ENCODE measurements around the gene SLC39A8.
"Not testable (repeated sequence)": the region's sequence is repeated elsewhere in the genome, so short reads cannot be mapped to it uniquely, and the experiment has no call there.

SLC39A8 gene

GRCh38 chr4:102344954-102345794 is at the start of gene SLC39A8:
SLC39A8 (minus strand) TSS chr4:102345482; CDS start chr4:102344662, 820 bp downstream.
- no peak for FAIRE-seq

GRCh38 chr4:102392033-102392744 is 46.9 kb upstream of the SLC39A8 start:
- no peak for FAIRE-seq

- no peak for FAIRE-seq
Observed at GRCh38 chr4:102390438-102390837, 45.2 kb upstream of the SLC39A8 start.

GRCh38 chr4:102388611-102389010 is 43.3 kb upstream of the SLC39A8 start:
- no peak for FAIRE-seq

- no peak for FAIRE-seq
Observed at GRCh38 chr4:102387552-102388150, 42.4 kb upstream of the SLC39A8 start.

- no peak for FAIRE-seq
Observed at GRCh38 chr4:102386966-102387365, 41.7 kb upstream of the SLC39A8 start.

- not testable (repeated sequence) for FAIRE-seq
Observed at GRCh38 chr4:102380253-102380652, 35.0 kb upstream of the SLC39A8 start.

- FAIRE-seq: no peak
Observed at GRCh38 chr4:102362922-102363432, 17.7 kb upstream of the SLC39A8 start.

GRCh38 chr4:102358128-102358527 is 12.8 kb upstream of the SLC39A8 start:
- no peak for FAIRE-seq

GRCh38 chr4:102357637-102358036 is 12.4 kb upstream of the SLC39A8 start:
- not testable (repeated sequence) for FAIRE-seq

GRCh38 chr4:102356562-102357202 is 11.4 kb upstream of the SLC39A8 start:
- no peak for FAIRE-seq

GRCh38 chr4:102355748-102356147 is 10.5 kb upstream of the SLC39A8 start:
- no peak for FAIRE-seq

GRCh38 chr4:102354671-102355454 is 9.6 kb upstream of the SLC39A8 start:
- no peak for FAIRE-seq

GRCh38 chr4:102352781-102353180 is 7.5 kb upstream of the SLC39A8 start:
- no peak for FAIRE-seq

GRCh38 chr4:102350634-102351033 is 5.4 kb upstream of the SLC39A8 start:
- FAIRE-seq: no peak

GRCh38 chr4:102348701-102349100 is 3.4 kb upstream of the SLC39A8 start:
- FAIRE-seq: no peak

- no peak for FAIRE-seq
Observed at GRCh38 chr4:102345795-102346100, 466 bp upstream of the SLC39A8 start.

GRCh38 chr4:102344520-102344953 is 745 bp downstream of the SLC39A8 start:
- FAIRE-seq: no peak

- FAIRE-seq: no peak
Observed at GRCh38 chr4:102343964-102344519, 1.2 kb downstream of the SLC39A8 start.

- FAIRE-seq: no peak
Observed at GRCh38 chr4:102342404-102343074, 2.7 kb downstream of the SLC39A8 start.

- no peak for FAIRE-seq
Observed at GRCh38 chr4:102341201-102341600, 4.1 kb downstream of the SLC39A8 start.
